Left lung (tissue), 10 donors: ENCODE data around the gene TIPARP. TPM values are rescaled to one million over a fixed set of nuclear protein-coding genes. Genes with fewer than 3 reads are reported as not detected.
A peak's percentile ranks its signal among the peaks of the same experiment; 100 is the strongest.

Source experiments
- ATAC-seq: fragments of 200-7000 bp; cut with Tn5 transposase; one replicate; pipeline ENCODE4 v1.9.1; 2020; ENCODE audit warnings: moderate library complexity
- DNase-seq, 4 donors: peaks; one replicate each; pipeline ENCODE4 v3.0.0-alpha.2; 2013 to 2020
- H3K27ac ChIP-seq, 2 donors: fragments of 200-600 bp; sonication (generic) in 1 of 2; one replicate each; pipeline versions ENCODE4 v1.5.0 to v1.8.0; 2020 to 2021
- H3K27me3 ChIP-seq, 2 donors: fragments of 200-600 bp; sonication (generic) in 1 of 2; one replicate each; pipeline versions ENCODE4 v1.5.0 to v1.8.0; 2020 to 2021
- H3K36me3 ChIP-seq, 2 donors: fragments of 200-600 bp; sonication (generic) in 1 of 2; one replicate each; pipeline versions ENCODE4 v1.5.0 to v1.8.0; 2020 to 2021
- H3K4me1 ChIP-seq, 2 donors: fragments of 200-600 bp; one replicate each; pipeline ENCODE4 v1.8.0; 2021
- H3K4me3 ChIP-seq, 2 donors: fragments of 200-600 bp; sonication (generic) in 1 of 2; one replicate each; pipeline versions ENCODE4 v1.5.0 to v1.8.0; 2020 to 2021; ENCODE audit warnings: mild to moderate bottlenecking in 1 of 2
- H3K9me3 ChIP-seq, 2 donors: fragments of 200-600 bp; sonication (generic) in 1 of 2; one replicate each; pipeline versions ENCODE4 v1.5.0 to v1.8.0; 2020 to 2021
- CTCF ChIP-seq, 2 donors: fragments of 200-600 bp; sonication (generic) in 1 of 2; IDR thresholded peaks; one replicate each; pipeline versions ENCODE4 v1.5.0 to v1.8.0; 2021; ENCODE audit warnings: antibody characterized with exemption in 2 of 2
- intact Hi-C, 2 donors: fragments of 100-400 bp; cut with DNase I; formaldehyde crosslinking; loops; one replicate each; pipeline versions ENCODE4 v1.11.2 to v1.14.2; 2022
- polyA plus RNA-seq, 6 donors: library from polyadenylated mRNA; unstranded; fragments of 120-200 nt; gene quantifications; one replicate each; pipeline ENCODE4 v1.2.1, GENCODE V29; 2013; ENCODE audit not compliant: insufficient read length in 6 of 6
- total RNA-seq, 2 donors: library from RNA; stranded (reverse); fragmentation: NEBNext Ultra II Directional; extraction: Animal tissue kit (Norgen Biotek cat#: 25700); gene quantifications; one replicate each; pipeline ENCODE4 v1.2.1, GENCODE V29; 2021
- donor health status: DM: no; HTN: yes; CAD: no.
- donor health status: DM: no; HTN: no; CAD: no.

TIPARP gene
- total and polyA plus RNA-seq, 8 donors = 21.0 to 49.5 (median 28.1) TPM

- no peak overlapping the region for H3K4me3 ChIP-seq
Measured at GRCh38 chr3:156749244-156749643, 74.9 kb downstream of the TIPARP start.

GRCh38 chr3:156750191-156750873 lies 75.9 kb downstream of the TIPARP start:
- no peaks in the 10 kb centered on the region for H3K36me3 ChIP-seq
- intact Hi-C loops = no loop called here
- H3K4me1 ChIP-seq = peaks cover 3 to 17% of the 10 kb centered on the region in 2 donors
- H3K4me3 ChIP-seq = no peak overlapping the region
- TF ChIP-seq CTCF (IDR thresholded peaks at IDR 0.05) = no peak
- H3K27ac ChIP-seq = peak overlapping the region in 1 of 2 donors; percentile 53
- DNase-seq (no peak), ATAC-seq (peak; percentile 63)
- H3K27me3 ChIP-seq = no peaks in the 10 kb centered on the region
- H3K9me3 ChIP-seq = no peaks in the 10 kb centered on the region

More at GRCh38 chr3:156749244-156749643, 74.9 kb downstream of the TIPARP start:
- H3K4me1 ChIP-seq = peaks cover 3 to 17% of the 10 kb centered on the region in 2 donors
- no peak overlapping the region for H3K27ac ChIP-seq
- no peak for DNase-seq
- no peak for TF ChIP-seq CTCF (IDR thresholded peaks at IDR 0.05)
- no peaks in the 10 kb centered on the region for H3K27me3 ChIP-seq
- H3K36me3 ChIP-seq = no peaks in the 10 kb centered on the region
- ATAC-seq = no peak
- H3K9me3 ChIP-seq = no peaks in the 10 kb centered on the region
- intact Hi-C loops = no loop called here

- Histone ChIP-seq H3K27ac (peak overlapping the region in 1 of 2 donors; percentile 53), H3K27me3 (no peaks in the 10 kb centered on the region), H3K9me3 (no peaks in the 10 kb centered on the region), H3K36me3 (no peaks in the 10 kb centered on the region), H3K4me1 (peaks cover 3 to 17% of the 10 kb centered on the region in 2 donors), H3K4me3 (no peak overlapping the region)
- no peak for TF ChIP-seq CTCF (IDR thresholded peaks at IDR 0.05)
- intact Hi-C loops = no loop called here
- peak; percentile 91 for ATAC-seq
- no peak for DNase-seq
Measured at GRCh38 chr3:156750874-156751245, 76.5 kb downstream of the TIPARP start.

GRCh38 chr3:156751461-156752025 lies 77.2 kb downstream of the TIPARP start:
- DNase-seq (peak in 3 of 4 donors; percentile 38 to 78 (median 40)), ATAC-seq (peak; percentile 43)
- Histone ChIP-seq H3K4me3 (no peak overlapping the region), H3K27me3 (no peaks in the 10 kb centered on the region), H3K9me3 (no peaks in the 10 kb centered on the region), H3K36me3 (no peaks in the 10 kb centered on the region), H3K4me1 (peaks cover 3 to 17% of the 10 kb centered on the region in 2 donors), H3K27ac (peak overlapping the region in 1 of 2 donors; percentile 53)
- intact Hi-C loops = no loop called here
- TF ChIP-seq CTCF (IDR thresholded peaks at IDR 0.05) = no peak

Other genes with a start within 250 kb of the TIPARP start
- 100 to 1,000 TPM; 268 to 336 TPM for gene SSR3, start 119.5 kb upstream of the TIPARP start, total RNA-seq
- 100 to 1,000 TPM in 5 of 6 donors, 10 to 100 TPM in 1; 94.3 to 128 (median 124) TPM for gene SSR3, start 119.5 kb upstream of the TIPARP start, polyA plus RNA-seq
- 1 to 10 TPM in 1 of 2 donors, under 1 TPM in 1; 0.76 to 1.6 TPM for gene LEKR1, start 151.8 kb downstream of the TIPARP start, total RNA-seq
- 1 to 10 TPM; 1.6 to 3.8 (median 2.3) TPM for gene LEKR1, start 151.8 kb downstream of the TIPARP start, polyA plus RNA-seq